ENCODE measurements around the gene ACKR4. TPM values are rescaled to one million over a fixed set of nuclear protein-coding genes. Genes with fewer than 3 reads are reported as not detected.
"Not testable (repeated sequence)": the region's sequence is repeated elsewhere in the genome, so short reads cannot be mapped to it uniquely, and the experiment has no call there.

Gene ACKR4
- polyA plus RNA-seq, 1 of the 3 experiments (the other 2 are of a cell fraction) = 0.10 TPM

- TF ChIP-seq IRF3 (IDR thresholded peaks at IDR 0.05; ENCODE audit: low read depth, low read length) = no peak
- TF ChIP-seq RFX5 (IDR thresholded peaks at IDR 0.05; ENCODE audit: low read length) = no peak
- no peak for TF ChIP-seq TAF1 (IDR thresholded peaks at IDR 0.05; ENCODE audit: borderline replicate concordance, low read depth, low read length)
- no peak for TF ChIP-seq TCF12 (IDR thresholded peaks at IDR 0.05)
- no peak for TF ChIP-seq GABPA (IDR thresholded peaks at IDR 0.05; ENCODE audit: low read depth)
- TF ChIP-seq CHD2 (IDR thresholded peaks at IDR 0.05; ENCODE audit: low read length, partially characterized antibody) = no peak
- no peak for TF ChIP-seq ELF1 (IDR thresholded peaks at IDR 0.05)
These were observed 42.6 kb upstream of the ACKR4 start (continued) for GRCh38 chr3:132554437-132554836.

DNA sequence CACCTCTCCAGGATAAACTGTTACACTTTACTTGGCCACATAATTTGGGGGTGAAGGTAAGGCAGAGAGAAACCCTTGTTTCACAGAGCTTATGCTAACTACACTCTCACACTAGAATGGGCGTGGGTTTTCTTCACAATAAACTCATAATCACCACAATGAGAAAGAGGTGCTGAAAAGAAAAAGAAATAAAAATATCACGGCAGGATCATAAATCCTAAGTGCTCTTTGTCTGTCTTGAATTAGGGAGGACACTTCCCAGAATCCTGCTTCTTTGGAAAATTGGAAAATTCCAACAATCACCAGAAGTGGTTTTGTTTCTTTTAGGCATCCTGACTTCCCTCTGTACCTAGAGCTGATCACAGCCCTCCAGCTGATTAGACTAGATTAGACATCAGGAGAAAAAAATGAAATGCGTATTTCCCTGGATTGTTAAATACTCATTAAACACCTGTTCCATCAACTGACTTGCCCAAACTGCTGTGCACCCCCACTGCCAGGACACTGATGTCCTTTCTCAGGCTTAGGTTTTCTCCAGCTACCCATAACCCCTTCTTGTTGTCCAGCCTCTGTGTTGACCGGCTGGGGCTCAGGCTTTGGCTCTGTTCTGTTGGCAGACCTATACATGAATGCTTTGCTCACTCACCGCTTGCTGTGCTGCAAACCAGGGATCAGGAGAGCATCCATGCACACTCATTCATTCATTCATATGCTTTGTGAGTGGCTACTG is 41.6 kb upstream of the ACKR4 start:
- Histone ChIP-seq H2AFZ (ENCODE audit: low read depth) (no peak overlapping the region), H3K9me3 (no peaks in the 10 kb centered on the region), H3K36me3 (replicated peaks in 1 of 2; ENCODE audit: control insufficient read depth in 1 of 2, insufficient read depth in 2 of 2, low read length in 1 of 2) (peaks cover 7% of the 10 kb centered on the region in 2 experiments), H3K27ac (ENCODE audit: low read depth in 2 of 2, low read length in 1 of 2) (no peak overlapping the region), H3K4me3 (ENCODE audit: low read depth in 2 of 2, low read length in 1 of 2) (no peak overlapping the region), H3F3A (replicated peaks; ENCODE audit: insufficient read depth) (peaks cover 1% of the 10 kb centered on the region), H4K20me1 (ENCODE audit: insufficient read depth) (no peaks in the 10 kb centered on the region), H3K4me2 (no peak overlapping the region), H3K4me1 (ENCODE audit: control insufficient read depth in 1 of 2, insufficient read depth in 2 of 2, low read depth in 1 of 2, low read length in 1 of 2) (peaks cover 7% of the 10 kb centered on the region in 2 experiments; a peak in 3 of 4 replicates), H3K27me3 (ENCODE audit: insufficient read depth) (no peaks in the 10 kb centered on the region), H3K9ac (no peak overlapping the region), H3K9me2 (no peaks in the 10 kb centered on the region), H3K79me2 (ENCODE audit: insufficient read depth) (no peaks in the 10 kb centered on the region)
- DNase-seq = no peak
- ChIA-PET CTCF (interaction anchor here (0.7 to 1.8 kb wide), 2 partner anchors 13 to 20 kb away, joined by 3 to 6 read pairs; no protein-coding TSS in a partner anchor), POLR2A (no interaction called here)
- TF ChIP-seq FOXJ3 (CRISPR knock-in tag; IDR thresholded peaks at IDR 0.05) (no peak), RAD21 (IDR thresholded peaks at IDR 0.05; ENCODE audit: low read length) (no peak), GABPA (IDR thresholded peaks at IDR 0.05; ENCODE audit: low read depth) (no peak), ZBTB33 (IDR thresholded peaks at IDR 0.05; ENCODE audit: borderline replicate concordance, low read depth) (no peak), FOSL2 (IDR thresholded peaks at IDR 0.05; ENCODE audit: borderline replicate concordance, low read depth) (no peak), YY1 (IDR thresholded peaks at IDR 0.05; ENCODE audit: low read depth) (no peak), EP300 (IDR thresholded peaks at IDR 0.05; ENCODE audit: borderline replicate concordance in 1 of 2, low read depth in 1 of 2, low read length in 1 of 2) (no peak), RFX5 (IDR thresholded peaks at IDR 0.05; ENCODE audit: low read length) (no peak), GATA2 (CRISPR knock-in tag; IDR thresholded peaks at IDR 0.05) (no peak), SIN3A (IDR thresholded peaks at IDR 0.05; ENCODE audit: borderline replicate concordance, low read depth, low read length) (no peak), TCF12 (IDR thresholded peaks at IDR 0.05) (no peak), MEF2A (IDR thresholded peaks at IDR 0.05; ENCODE audit: borderline replicate concordance, low read depth) (no peak), JUND (IDR thresholded peaks at IDR 0.05) (no peak), NRF1 (IDR thresholded peaks at IDR 0.05; ENCODE audit: low read depth, low read length) (no peak)
- TF ChIP-seq, protein P1, sequence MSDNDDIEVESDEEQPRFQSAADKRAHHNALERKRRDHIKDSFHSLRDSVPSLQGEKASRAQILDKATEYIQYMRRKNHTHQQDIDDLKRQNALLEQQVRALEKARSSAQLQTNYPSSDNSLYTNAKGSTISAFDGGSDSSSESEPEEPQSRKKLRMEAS (IDR thresholded peaks at IDR 0.05; ENCODE audit: low read depth) = no peak
- TF ChIP-seq, protein P2, sequence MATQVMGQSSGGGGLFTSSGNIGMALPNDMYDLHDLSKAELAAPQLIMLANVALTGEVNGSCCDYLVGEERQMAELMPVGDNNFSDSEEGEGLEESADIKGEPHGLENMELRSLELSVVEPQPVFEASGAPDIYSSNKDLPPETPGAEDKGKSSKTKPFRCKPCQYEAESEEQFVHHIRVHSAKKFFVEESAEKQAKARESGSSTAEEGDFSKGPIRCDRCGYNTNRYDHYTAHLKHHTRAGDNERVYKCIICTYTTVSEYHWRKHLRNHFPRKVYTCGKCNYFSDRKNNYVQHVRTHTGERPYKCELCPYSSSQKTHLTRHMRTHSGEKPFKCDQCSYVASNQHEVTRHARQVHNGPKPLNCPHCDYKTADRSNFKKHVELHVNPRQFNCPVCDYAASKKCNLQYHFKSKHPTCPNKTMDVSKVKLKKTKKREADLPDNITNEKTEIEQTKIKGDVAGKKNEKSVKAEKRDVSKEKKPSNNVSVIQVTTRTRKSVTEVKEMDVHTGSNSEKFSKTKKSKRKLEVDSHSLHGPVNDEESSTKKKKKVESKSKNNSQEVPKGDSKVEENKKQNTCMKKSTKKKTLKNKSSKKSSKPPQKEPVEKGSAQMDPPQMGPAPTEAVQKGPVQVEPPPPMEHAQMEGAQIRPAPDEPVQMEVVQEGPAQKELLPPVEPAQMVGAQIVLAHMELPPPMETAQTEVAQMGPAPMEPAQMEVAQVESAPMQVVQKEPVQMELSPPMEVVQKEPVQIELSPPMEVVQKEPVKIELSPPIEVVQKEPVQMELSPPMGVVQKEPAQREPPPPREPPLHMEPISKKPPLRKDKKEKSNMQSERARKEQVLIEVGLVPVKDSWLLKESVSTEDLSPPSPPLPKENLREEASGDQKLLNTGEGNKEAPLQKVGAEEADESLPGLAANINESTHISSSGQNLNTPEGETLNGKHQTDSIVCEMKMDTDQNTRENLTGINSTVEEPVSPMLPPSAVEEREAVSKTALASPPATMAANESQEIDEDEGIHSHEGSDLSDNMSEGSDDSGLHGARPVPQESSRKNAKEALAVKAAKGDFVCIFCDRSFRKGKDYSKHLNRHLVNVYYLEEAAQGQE (IDR thresholded peaks at IDR 0.05; ENCODE audit: low read depth, low read length) = no peak
- WGBS (ENCODE audit: low lambda C conversion rate) = 94% methylated on average over 5 of the region's 5 CpGs

- H3K4me3 ChIP-seq (ENCODE audit: low read depth in 2 of 2, low read length in 1 of 2); H4K20me1 ChIP-seq (ENCODE audit: insufficient read depth); H3K27ac ChIP-seq (ENCODE audit: low read depth in 2 of 2, low read length in 1 of 2); POLR2A ChIA-PET; H3K9me2 ChIP-seq; H3K4me2 ChIP-seq; H3K36me3 ChIP-seq (replicated peaks in 1 of 2; ENCODE audit: control insufficient read depth in 1 of 2, insufficient read depth in 2 of 2, low read length in 1 of 2); H3K9me3 ChIP-seq; H3F3A ChIP-seq (replicated peaks; ENCODE audit: insufficient read depth); H3K4me1 ChIP-seq (ENCODE audit: control insufficient read depth in 1 of 2, insufficient read depth in 2 of 2, low read depth in 1 of 2, low read length in 1 of 2); DNase-seq; H2AFZ ChIP-seq (ENCODE audit: low read depth); H3K9ac ChIP-seq; H3K27me3 ChIP-seq (ENCODE audit: insufficient read depth); H3K79me2 ChIP-seq (ENCODE audit: insufficient read depth): not testable (repeated sequence)
- WGBS (ENCODE audit: low lambda C conversion rate) = 90% methylated on average over 3 of the region's 3 CpGs
- CTCF ChIA-PET = interaction anchor here (1.8 kb wide), 1 partner anchor 20 kb away, joined by 6 read pairs; no protein-coding TSS in a partner anchor
These were observed 41.1 kb upstream of the ACKR4 start for GRCh38 chr3:132556036-132556386.
